Measurements from ENCODE around the gene DTX1.

GRCh38 chr12:113118142-113118541, 61.6 kb downstream of the DTX1 start:
- no peak for TF ChIP-seq NFKB2 (CRISPR knock-in tag; IDR thresholded peaks at IDR 0.05; ENCODE audit: borderline replicate concordance)
- TF ChIP-seq CTCF (CRISPR knock-in tag; IDR thresholded peaks at IDR 0.05): no peak
- TF ChIP-seq SP2 (CRISPR knock-in tag; IDR thresholded peaks at IDR 0.05): no peak
- no peak for TF ChIP-seq KMT2A (CRISPR knock-in tag; IDR thresholded peaks at IDR 0.05)
- no peak for TF ChIP-seq NFE2 (CRISPR knock-in tag; IDR thresholded peaks at IDR 0.05)
- TF ChIP-seq ZFP41 (CRISPR knock-in tag; IDR thresholded peaks at IDR 0.05; ENCODE audit: borderline replicate concordance): no peak
- TF ChIP-seq ZNF414 (CRISPR knock-in tag; IDR thresholded peaks at IDR 0.05): no peak
- no peak for TF ChIP-seq RFX5 (IDR thresholded peaks at IDR 0.05; ENCODE audit: low read depth, low read length)
- no peak for TF ChIP-seq MNT (IDR thresholded peaks at IDR 0.05)
- TF ChIP-seq POLR2AphosphoS5 (IDR thresholded peaks at IDR 0.05; ENCODE audit: low read depth, low read length): no peak
- no peak for TF ChIP-seq CBFB (CRISPR knock-in tag; IDR thresholded peaks at IDR 0.05)
- TF ChIP-seq AFF4 (CRISPR knock-in tag; IDR thresholded peaks at IDR 0.05): no peak
- no peak for TF ChIP-seq ETV6 (CRISPR knock-in tag; conservative IDR thresholded peaks at IDR 0.05)

Data from HepG2 (cell line).